ENCODE measurements around the gene TXNDC8.
A peak's percentile ranks its signal among the peaks of the same experiment; 100 is the strongest.
"Not testable (repeated sequence)": the region's sequence is repeated elsewhere in the genome, so short reads cannot be mapped to it uniquely, and the experiment has no call there.

The TXNDC8 gene

GRCh38 chr9:110337727-110338126, at the start of gene TXNDC8:
TSS of gene TXNDC8 (minus strand) at chr9:110337863.
- no peak for DNase-seq (ENCODE audit: low read depth, low spot score)

GRCh38 chr9:110383491-110383890, 45.8 kb upstream of the TXNDC8 start:
- no peak for DNase-seq (ENCODE audit: low read depth, low spot score)

GRCh38 chr9:110382731-110383130, 45.1 kb upstream of the TXNDC8 start:
- DNase-seq (ENCODE audit: low read depth, low spot score) = no peak

GRCh38 chr9:110371411-110372007, 33.8 kb upstream of the TXNDC8 start:
- DNase-seq (ENCODE audit: low read depth, low spot score) = no peak

- DNase-seq (ENCODE audit: low read depth, low spot score) = no peak
These were observed 32.7 kb upstream of the TXNDC8 start for GRCh38 chr9:110370315-110370714.

- no peak for DNase-seq (ENCODE audit: low read depth, low spot score)
These were observed 26.8 kb upstream of the TXNDC8 start for GRCh38 chr9:110364451-110364850.

- not testable (repeated sequence) for DNase-seq (ENCODE audit: low read depth, low spot score)
These were observed 21.3 kb upstream of the TXNDC8 start for GRCh38 chr9:110358992-110359391.

- no peak for DNase-seq (ENCODE audit: low read depth, low spot score)
These were observed 19.8 kb upstream of the TXNDC8 start for GRCh38 chr9:110357505-110357904.

- DNase-seq (ENCODE audit: low read depth, low spot score) = no peak
These were observed 19.2 kb upstream of the TXNDC8 start for GRCh38 chr9:110356639-110357395.

- no peak for DNase-seq (ENCODE audit: low read depth, low spot score)
These were observed 18.2 kb upstream of the TXNDC8 start for GRCh38 chr9:110355911-110356310.

GRCh38 chr9:110351009-110351467, 13.4 kb upstream of the TXNDC8 start:
- DNase-seq (ENCODE audit: low read depth, low spot score) = peak; percentile 17

- DNase-seq (ENCODE audit: low read depth, low spot score) = no peak
These were observed 8.7 kb upstream of the TXNDC8 start for GRCh38 chr9:110346325-110346724.

GRCh38 chr9:110344821-110345220, 7.2 kb upstream of the TXNDC8 start:
- no peak for DNase-seq (ENCODE audit: low read depth, low spot score)

GRCh38 chr9:110343551-110343950, 5.9 kb upstream of the TXNDC8 start:
- DNase-seq (ENCODE audit: low read depth, low spot score) = no peak

GRCh38 chr9:110340306-110340705, 2.6 kb upstream of the TXNDC8 start:
- DNase-seq (ENCODE audit: low read depth, low spot score) = no peak

GRCh38 chr9:110338143-110338542, 480 bp upstream of the TXNDC8 start:
- no peak for DNase-seq (ENCODE audit: low read depth, low spot score)

GRCh38 chr9:110336363-110336762, 1.3 kb downstream of the TXNDC8 start:
- no peak for DNase-seq (ENCODE audit: low read depth, low spot score)

GRCh38 chr9:110334871-110335270, 2.8 kb downstream of the TXNDC8 start:
- no peak for DNase-seq (ENCODE audit: low read depth, low spot score)

GRCh38 chr9:110334183-110334582, 3.5 kb downstream of the TXNDC8 start:
- no peak for DNase-seq (ENCODE audit: low read depth, low spot score)

- DNase-seq (ENCODE audit: low read depth, low spot score) = no peak
These were observed 4.9 kb downstream of the TXNDC8 start for GRCh38 chr9:110332766-110333165.

GRCh38 chr9:110330484-110331105, 7.1 kb downstream of the TXNDC8 start:
- no peak for DNase-seq (ENCODE audit: low read depth, low spot score)

GRCh38 chr9:110329639-110330230, 7.9 kb downstream of the TXNDC8 start:
- no peak for DNase-seq (ENCODE audit: low read depth, low spot score)
